NB4 (cell line): ENCODE results near the gene KRAS.

Experiments
- DNase-seq: peaks from one replicate; pipeline ENCODE4 v3.0.0; 2010; ENCODE audit warnings: low read depth
- H3K4me3 ChIP-seq: one replicate; pipeline ENCODE4 v1.5.1; 2011; ENCODE audit warnings: mild to moderate bottlenecking, low read depth, low read length, moderate library complexity
- MYC ChIP-seq: IDR thresholded peaks from 2 replicates; pipeline ENCODE4 v1.6.1; 2011; ENCODE audit warnings: low read depth, low read length
- POLR2A ChIP-seq: IDR thresholded peaks from 2 replicates; pipeline ENCODE4 v1.6.1; 2011; ENCODE audit warnings: mild to moderate bottlenecking; ENCODE audit not compliant: insufficient read length; ENCODE audit errors: extremely low read depth
- TF ChIP-seq, protein P1 (sequence below): IDR thresholded peaks from 2 replicates; pipeline ENCODE4 v1.6.1; 2011; ENCODE audit warnings: low read depth, low read length
- TF ChIP-seq, protein P2 (sequence below): IDR thresholded peaks from one replicate; pipeline ENCODE4 v1.5.1; 2012; ENCODE audit warnings: low read depth, low read length

Gene KRAS

DNA sequence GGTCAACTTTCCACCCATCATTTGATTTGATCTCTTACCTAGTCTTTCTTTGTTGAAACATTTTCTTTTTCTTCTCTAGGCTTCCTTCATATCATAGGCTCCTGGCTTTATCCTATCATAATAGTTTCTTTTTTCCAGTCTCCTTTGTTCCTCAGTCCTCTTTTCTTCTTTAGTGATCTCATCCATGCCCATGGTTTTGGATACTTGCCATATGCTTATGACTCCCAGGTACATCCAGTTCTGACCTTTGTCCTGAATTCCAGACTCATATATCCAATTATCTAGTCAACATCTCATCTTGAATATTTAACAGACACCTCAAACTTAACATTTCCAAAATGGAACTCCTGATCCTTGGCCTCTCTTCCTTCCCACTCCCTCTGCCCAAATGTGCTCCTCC is 36.1 kb upstream of the KRAS start:
- no peak for DNase-seq
- TF ChIP-seq POLR2A (no peak), MYC (no peak)
- TF ChIP-seq, protein P1, sequence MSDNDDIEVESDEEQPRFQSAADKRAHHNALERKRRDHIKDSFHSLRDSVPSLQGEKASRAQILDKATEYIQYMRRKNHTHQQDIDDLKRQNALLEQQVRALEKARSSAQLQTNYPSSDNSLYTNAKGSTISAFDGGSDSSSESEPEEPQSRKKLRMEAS = no peak
- TF ChIP-seq, protein P2, sequence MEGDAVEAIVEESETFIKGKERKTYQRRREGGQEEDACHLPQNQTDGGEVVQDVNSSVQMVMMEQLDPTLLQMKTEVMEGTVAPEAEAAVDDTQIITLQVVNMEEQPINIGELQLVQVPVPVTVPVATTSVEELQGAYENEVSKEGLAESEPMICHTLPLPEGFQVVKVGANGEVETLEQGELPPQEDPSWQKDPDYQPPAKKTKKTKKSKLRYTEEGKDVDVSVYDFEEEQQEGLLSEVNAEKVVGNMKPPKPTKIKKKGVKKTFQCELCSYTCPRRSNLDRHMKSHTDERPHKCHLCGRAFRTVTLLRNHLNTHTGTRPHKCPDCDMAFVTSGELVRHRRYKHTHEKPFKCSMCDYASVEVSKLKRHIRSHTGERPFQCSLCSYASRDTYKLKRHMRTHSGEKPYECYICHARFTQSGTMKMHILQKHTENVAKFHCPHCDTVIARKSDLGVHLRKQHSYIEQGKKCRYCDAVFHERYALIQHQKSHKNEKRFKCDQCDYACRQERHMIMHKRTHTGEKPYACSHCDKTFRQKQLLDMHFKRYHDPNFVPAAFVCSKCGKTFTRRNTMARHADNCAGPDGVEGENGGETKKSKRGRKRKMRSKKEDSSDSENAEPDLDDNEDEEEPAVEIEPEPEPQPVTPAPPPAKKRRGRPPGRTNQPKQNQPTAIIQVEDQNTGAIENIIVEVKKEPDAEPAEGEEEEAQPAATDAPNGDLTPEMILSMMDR = no peak
- H3K4me3 ChIP-seq = no peak overlapping the region

DNA sequence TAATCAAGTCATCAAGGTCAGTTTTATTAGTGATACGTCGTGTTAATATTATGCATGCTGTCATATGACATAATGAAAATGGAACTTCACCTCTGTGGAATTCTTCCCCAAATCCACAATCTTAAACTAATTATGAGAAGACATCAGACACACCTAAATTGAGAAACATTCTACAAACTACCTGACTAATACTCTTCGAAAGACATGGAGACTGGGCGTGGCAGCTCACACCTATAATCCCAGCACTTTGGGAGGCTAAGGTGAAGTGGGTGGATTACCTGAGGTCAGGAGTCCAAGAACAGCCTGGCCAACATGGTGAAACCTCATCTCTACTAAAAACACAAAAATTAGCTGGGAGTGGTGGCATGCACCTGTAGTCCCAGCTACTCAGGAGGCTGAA is 33.3 kb upstream of the KRAS start:
- no peak overlapping the region for H3K4me3 ChIP-seq
- no peak for DNase-seq
- no peak for TF ChIP-seq POLR2A
- TF ChIP-seq, protein P2 = no peak
- TF ChIP-seq, protein P1 = no peak
- TF ChIP-seq MYC = no peak

DNA sequence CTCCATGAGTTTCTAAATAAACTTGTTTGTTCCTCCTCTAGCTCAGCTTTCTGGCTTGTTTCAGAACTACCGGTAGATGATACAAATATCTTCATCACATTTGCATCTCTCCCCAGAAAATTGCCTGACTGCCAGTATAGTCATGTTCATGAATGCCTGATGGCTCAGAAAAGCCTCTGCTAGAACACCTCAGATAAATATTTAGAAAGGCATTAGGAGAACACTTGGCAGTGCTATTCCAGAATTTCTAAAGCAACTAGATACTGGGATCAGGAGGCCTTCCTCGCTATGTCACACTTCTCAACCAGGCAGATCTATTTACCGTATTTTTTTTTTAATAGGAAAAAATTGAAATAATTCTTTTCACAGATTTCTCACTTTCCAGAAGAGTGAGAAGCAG is 32.3 kb upstream of the KRAS start:
- no peak for DNase-seq
- H3K4me3 ChIP-seq = no peak overlapping the region
- TF ChIP-seq, protein P1 = no peak
- TF ChIP-seq, protein P2 = no peak
- TF ChIP-seq POLR2A (no peak), MYC (no peak)

DNA sequence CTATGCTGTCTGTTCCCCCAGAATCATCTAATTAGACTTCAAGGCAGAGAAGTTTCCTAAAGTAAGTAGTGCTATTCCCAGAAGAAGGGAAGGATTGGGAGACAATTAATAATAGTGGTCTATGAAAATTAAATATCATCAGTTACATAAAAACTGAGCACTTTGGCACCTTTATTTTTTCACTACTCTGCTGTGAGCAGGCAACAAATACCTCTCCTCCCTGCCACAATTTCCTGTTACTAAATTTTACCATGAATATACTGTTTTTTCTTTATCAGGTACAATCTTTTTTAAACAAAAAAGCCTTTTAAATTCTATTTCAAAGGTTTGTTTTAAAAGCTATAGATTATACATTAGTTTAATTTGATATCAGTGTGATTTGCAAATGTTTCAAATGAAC is 29.4 kb upstream of the KRAS start:
- TF ChIP-seq, protein P1 = no peak
- TF ChIP-seq, protein P2 = no peak
- no peak for TF ChIP-seq MYC
- no peak for TF ChIP-seq POLR2A
- H3K4me3 ChIP-seq = no peak overlapping the region
- no peak for DNase-seq

DNA sequence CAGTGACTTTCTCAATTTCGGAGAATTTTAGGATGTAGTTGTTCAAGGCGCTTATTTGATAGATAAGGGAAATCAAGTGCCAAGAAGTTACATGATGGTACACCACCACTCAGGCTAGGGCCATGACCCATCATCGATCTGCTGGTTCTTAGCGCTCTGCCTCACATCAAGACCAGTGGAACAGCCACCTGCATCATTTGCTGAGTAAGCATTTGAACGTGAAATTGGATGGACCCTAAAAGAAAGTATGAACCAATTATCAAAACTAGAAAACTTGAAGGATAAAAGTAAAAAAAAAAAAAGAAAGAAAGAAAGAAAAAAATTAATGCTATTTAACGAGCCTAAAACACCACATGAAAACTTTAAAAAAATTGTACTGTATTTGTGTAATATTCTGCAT is 27.5 kb upstream of the KRAS start:
- TF ChIP-seq POLR2A = no peak
- TF ChIP-seq, protein P2 = no peak
- TF ChIP-seq, protein P1 = no peak
- TF ChIP-seq MYC = no peak
- no peak for DNase-seq
- H3K4me3 ChIP-seq = no peak overlapping the region
